HG03196 (cell line): ENCODE measurements around the gene DDX23.
A peak's percentile ranks its signal among the peaks of the same experiment; 100 is the strongest.
"Not testable (repeated sequence)": the region's sequence is repeated elsewhere in the genome, so short reads cannot be mapped to it uniquely, and the experiment has no call there.

ENCODE experiments used
- ATAC-seq: cut with Tn5 transposase; IDR thresholded peaks from one replicate; pipeline ENCODE4 v1.9.1; 2021; ENCODE audit not compliant: unreplicated experiment

Gene DDX23

DNA sequence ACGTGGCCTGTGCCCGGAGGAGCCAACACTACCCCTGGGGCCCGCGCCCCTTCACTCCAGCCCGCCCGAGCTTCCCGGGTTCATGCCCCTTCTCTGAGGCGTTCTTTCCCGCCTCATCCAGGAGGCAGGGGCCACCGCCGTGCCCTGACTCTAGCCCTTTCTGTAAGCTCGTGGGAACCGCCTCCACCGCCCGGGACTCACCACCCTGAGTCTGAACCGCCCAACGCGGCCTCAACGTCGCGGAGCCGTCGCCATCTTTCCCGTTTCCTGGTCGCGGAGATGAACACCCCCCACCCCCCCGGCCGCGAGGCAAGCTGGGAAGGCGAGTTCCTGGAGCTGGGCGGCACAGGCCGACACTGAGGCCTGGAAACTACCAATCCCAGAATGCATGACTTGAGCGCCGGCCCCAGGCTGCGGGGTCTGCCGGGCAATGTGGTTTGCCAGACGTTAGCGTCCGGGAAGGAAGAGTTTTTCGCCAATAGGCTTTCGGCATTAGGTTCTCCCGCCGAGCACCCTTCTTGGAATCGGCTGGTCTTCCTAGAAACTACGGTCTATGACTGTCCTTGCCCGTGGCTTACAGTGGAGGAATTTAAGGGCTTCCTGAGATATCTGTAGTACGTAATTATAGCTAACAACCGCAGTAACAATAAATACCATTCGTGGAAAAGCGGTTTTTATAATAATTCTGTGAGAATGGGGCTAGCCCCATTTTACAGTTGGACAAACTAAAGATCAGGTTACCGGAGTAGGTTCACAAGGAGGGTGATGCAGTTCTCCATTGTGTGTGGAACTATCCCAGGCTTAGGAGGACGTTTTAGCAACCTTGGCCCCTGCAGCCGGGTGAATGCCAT, at the start of gene DDX23:
Gene DDX23, minus strand, starts transcription at position 281 of the 851 bp plus-strand sequence. CDS start 6,381 bp downstream, outside the sequence.
- ATAC-seq: peak; percentile 95

DNA sequence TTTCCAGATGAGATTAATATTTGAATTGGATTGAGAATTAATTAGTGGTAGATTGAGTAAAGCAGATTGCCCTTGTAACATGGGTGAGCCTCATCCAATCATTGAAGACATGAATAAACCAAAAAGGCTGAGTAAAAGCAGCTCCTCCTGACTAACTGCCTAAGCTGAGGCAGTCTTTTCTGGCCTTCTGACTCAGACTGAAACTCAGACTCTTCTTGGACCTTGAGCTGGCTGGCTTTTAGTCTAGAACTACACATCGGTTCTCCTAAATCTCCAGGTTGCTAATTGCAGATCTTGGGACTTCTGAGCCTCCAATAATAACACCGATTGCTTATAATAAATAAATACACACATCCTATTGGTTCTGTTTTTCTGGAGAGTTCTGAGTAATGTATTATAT, 49.3 kb upstream of the DDX23 start:
- ATAC-seq: no peak

DNA sequence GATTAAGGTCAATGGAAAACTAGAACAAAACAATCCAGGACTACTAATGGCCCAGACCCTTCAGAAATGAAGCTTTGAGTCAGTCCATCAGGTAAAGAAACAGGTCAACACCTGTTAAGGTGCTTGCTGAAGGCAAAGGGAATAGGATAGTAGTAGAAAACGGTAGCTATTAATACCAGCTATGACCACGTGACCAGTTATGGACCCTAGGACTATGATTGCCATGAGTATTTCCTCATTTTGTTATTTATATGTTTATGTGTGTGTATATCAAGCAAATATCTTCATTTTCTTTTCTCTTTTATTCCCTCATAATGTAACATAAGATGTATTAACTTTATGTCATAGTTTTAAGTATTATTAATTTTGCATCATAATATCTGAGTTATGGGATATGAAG, 47.7 kb upstream of the DDX23 start:
- ATAC-seq: no peak

DNA sequence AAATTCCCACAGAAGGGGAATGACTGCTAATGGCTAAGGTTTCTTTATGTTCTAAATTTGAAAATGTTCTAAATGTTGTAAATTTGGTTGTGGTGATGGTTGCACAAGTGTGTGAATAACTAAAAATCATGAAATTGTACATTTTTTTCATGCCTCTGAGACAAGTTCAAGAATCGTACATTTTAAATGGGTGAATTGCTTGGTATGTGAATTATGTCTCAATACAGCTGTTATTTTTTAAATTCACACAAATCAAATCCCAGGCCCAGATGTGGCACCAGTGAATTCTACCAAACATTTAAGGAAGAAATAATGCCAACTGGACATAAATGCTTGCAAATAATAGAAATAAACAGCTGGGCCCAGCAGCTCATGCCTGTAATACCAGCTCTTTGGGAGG, 42.3 kb upstream of the DDX23 start:
- no peak for ATAC-seq

DNA sequence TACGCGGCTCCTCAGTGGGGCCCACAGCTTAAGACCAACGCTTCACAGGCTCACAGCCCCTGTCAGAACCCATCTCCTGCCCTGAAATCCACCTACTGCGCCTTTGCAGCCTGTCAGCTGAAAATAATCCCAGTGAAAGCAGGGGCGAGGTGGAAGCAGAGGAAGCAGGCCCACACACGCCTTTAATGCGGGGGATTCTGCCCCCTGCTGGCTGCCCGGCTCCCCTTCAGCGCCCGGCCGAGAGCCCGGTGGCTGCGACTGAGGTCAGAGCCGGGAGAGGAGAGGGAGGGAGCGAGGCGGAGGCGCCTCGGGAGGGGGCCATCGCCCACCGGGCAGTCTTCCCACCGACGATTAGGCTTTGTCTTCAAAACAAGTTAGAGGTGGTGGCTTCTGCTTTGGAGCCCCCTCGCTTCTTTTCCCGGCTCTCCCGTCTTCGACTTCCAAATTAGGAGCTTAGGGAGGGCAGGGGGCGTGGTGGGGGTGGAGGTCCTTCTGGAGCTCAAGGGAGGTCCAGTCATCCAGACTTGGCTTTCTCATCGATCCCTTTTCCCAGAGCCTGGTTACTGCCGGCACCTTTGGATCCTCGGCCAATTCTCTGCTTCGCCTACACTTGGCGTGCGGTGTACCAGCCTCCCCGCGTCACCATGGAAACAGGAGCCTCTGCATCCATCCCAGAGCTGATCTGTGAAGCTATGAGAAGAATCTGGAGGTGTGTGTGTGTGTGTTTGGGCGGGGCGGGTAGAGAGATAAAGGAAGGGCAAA, 38.9 kb upstream of the DDX23 start:
- no peak for ATAC-seq

DNA sequence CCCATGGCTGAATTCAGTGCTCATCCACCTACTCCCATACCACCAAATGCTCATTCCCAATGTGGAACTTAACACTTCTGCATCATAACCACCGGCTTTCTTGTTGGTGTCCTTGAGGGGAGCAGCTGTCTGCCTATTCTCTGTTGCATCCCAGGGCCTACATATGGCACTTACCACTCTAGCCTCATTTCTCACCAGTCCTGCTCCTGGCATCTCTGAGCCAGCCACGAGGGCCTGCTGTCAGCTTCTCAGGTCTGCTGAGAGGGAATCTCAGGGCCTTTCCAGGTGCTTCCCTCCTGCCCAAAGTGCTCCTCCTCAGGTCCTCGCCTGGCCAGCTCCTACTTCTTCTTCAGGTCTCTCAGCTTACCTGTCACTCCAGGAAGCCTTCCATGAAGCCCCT, 37.7 kb upstream of the DDX23 start:
- no peak for ATAC-seq

DNA sequence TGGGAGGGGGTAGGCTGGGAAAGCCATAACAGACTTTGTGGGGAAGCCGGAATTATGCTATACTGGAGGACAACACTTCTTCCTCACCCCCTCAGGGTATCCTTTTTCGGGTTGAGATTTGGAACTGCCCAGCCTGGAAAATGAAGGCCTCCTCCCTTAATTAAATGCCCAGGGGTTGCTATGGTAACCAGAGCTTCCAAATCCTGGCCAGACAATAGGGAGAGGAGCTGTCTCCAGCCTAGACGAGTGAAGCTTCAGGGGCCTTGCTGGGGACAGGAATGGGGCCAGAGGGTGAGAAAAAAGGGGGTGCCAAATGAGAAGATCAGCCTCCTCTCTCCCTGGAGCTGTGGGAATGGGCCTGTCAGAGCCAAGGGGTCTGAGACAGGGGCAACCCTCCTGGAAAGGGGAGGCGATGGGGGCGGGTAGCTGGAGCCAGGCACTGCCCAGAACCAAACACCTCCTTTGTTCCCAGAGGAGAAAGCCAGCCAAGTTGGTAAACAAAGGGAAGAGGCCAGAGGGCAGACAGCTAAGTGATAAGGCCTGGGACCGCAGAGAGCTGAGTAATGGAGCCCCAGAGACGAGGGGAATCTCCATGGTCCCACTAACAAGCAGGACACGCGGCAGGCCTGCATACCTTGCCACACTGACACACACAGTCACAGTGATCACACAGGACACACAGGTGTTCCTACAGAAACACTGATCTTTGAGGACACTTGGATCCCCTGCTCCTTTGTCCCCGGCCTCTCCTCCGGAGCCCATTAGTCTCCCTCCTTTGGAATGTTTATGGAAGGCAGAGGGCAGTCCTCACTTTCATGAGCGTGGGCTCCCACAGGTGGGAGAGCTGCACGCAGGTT, 31.6 kb upstream of the DDX23 start:
- no peak for ATAC-seq

DNA sequence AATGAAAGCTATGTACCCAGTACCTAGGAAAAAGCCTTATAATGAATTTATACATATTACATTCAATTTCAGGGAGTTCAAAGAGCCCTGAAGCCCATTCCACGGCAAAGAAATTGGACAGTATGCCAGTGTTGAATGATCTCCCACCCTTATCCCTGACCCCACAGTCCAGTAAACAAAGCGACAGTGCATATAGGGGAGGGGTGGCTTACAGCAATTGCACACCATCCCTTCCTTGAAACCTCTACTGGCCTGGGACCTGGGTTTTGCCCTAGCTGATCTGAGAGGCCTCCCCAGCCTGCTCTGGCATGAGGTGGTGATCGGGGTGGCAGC, 31.0 kb upstream of the DDX23 start:
- ATAC-seq: no peak

DNA sequence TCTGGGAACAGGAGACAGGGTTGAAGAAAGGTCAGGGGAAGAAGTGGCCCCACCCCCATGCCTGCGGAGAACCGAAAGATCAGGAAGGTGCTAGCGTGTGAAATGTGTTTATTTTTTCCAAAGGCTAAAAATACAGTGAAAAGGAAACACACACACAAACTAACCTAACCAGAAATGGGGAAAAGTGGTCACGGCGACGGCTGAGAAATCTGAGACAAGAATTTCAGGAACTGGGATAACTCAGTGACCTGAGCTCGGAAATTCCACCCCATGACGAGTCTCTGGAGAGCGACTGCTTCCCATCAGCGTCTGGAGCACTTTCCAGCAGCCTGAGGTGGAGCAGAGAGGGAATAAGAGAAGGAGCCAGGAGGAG, 30.3 kb upstream of the DDX23 start:
- no peak for ATAC-seq

DNA sequence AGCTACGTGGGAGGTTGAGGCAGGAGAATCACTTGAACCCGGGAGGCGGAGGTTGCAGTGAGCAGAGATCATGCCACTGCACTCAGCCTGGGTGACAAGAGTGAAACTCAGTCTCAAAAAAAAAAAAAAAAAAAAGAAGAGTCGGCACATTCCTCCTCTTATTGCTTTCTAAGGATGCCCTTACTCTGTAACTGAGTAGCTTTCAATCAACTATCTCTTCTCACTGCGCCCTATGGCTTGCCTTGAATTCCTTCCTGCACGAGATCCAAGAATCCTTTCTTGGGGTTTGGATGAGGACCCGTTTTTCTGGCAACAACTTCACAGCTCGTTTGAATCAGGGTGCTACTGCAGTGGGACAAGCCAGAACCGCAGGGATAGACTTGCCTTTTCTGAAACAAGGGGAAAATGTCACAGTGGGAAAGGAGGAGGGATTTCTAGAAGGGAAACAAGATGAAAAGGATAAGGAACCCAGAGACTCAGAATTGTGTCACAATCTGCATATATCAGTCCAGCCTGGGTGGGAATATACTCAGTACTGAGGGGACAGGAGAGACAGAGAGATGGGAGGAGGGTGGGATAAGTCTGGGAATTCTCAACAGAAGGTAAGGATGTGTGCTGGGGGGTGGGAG, 29.8 kb upstream of the DDX23 start:
- ATAC-seq: no peak

DNA sequence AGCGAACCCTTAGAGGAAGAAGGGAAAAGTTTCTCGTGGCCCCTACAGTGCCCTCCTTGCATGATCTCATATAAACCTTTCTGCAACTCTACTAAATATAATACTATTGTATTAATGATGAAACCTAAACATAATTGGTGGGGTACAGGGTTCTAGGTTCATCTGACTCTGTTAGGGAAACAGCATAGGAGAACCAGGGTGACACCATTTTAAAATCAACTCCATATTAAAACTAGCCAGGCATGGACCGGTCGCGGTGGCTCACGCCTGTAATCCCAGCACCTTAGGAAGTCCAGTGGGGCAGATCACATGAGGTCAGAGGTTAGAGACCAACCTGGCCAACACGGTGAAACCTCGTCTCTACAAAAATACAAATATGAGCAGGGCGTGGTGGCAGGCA, 28.7 kb upstream of the DDX23 start:
- ATAC-seq: no peak

DNA sequence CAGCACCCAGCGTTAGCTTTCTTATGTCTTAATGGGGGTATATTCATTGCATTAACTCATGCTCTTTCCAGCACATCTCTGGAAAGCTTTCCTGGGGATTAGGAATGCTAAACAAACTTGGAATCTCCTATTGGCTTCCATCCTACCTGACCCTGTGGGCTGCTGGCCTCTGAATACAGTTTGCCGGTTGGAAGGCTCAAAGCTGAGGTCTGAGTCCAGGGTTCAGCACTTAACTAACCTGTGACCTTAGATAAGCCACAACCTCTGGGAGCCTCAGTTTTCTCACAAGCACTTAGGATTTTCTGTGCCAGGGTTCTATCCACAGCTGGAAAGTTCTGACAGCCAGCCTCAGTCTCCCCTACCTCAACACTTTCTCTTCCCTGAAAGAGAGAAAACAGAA, 26.6 kb upstream of the DDX23 start:
- no peak for ATAC-seq

DNA sequence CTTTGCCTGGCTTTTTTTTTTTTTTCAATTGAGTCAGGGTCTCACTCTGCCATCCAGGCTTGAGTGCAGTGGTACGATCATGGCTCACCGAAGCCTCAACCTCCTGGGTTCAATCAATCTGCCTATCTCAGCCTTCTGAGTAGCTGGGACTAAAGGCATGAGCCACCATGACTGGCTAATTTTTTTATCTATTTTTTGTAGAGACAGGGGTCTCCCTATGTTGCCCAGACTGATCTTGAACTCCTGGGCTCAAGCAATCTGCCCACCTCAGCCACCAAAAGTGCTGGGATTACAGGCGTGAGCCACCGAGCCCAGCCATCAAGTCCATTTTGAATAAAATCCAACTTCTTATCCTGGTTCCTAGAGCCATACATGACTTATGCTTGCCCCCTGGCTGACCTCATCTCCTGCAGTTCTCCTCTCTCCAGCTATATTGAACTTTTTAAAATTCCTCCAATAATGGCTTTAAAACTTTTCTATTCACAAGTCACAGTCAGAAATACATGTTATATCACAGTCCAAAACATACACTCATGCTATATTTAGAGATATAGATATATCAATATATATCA, 24.1 kb upstream of the DDX23 start:
- no peak for ATAC-seq

DNA sequence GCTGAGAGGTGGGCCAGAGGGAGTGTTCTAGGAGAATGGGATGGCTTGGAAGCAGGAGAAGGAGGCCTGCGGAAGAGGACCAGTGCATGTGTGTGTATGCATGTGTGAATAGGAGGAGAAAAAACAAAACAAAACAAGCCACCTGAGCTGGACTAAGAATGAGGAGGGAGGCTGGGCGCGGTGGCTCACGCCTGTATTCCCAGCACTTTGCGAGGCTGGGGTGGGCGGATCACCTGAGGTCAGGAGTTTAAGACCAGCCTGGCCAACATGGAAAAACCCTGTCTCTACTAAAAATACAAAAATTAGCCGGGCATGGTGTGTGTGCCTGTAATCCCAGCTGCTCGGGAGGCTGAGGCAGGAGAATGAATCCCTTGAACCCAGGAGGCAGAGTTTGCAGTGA, 21.6 kb upstream of the DDX23 start:
- not testable (repeated sequence) for ATAC-seq

DNA sequence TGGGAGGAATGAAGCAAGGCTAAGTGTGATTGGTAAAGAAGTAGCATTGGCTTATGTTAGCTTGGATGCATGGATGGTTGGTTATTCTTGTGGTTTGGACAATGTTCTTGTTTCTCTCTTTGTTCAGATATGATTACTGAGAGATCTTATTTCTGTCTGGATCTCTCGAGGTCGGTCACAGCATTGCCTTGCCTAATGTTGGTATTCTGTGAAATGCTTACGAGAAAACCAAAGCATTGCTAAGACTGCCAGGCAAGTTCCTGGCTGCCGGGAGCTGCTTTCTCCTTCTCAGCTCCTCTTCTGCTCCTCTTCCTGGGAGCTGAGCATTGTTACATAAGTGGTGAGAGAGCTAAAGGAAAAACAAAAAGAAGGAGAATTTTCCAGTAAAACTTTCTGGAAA, 21.1 kb upstream of the DDX23 start:
- no peak for ATAC-seq

DNA sequence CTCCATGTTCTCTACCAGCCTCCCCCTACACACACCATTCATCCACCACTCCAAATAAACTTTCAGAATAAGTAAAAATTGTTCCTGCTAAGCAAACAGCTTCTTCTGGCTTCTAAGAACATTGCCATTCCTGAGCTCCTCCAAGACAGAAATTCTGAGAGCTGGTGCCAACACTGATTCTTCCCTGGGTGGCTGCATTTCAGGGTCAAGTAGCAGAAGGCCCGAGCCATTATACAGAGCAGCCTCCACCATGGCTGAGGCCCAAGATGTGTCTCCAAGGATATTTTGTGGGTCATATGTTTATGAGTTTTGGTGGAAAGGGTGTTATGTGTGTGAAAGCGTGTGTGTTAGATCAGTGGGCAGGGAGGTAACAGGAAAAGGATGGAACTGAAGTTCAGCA, 17.2 kb upstream of the DDX23 start:
- ATAC-seq: no peak

DNA sequence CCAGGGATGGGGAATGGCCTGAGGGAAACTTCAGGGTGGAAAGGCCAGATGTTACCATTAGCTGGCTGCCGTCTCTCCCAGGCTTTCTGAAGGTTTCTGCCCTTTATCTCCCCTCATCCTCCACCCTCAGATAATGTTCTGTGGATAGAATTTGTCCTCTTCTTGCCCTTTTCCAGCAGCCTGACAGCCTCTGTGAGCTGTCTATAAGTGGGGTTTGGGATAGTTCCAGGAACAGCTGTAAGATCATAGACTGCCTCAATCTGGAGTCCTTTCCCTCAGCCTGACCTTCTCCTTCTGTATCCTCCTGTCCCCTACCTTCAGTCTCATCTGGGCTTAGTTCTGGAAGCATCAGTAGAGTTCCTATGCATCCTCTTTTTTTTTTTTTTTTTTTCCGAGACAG, 16.5 kb upstream of the DDX23 start:
- ATAC-seq: no peak

DNA sequence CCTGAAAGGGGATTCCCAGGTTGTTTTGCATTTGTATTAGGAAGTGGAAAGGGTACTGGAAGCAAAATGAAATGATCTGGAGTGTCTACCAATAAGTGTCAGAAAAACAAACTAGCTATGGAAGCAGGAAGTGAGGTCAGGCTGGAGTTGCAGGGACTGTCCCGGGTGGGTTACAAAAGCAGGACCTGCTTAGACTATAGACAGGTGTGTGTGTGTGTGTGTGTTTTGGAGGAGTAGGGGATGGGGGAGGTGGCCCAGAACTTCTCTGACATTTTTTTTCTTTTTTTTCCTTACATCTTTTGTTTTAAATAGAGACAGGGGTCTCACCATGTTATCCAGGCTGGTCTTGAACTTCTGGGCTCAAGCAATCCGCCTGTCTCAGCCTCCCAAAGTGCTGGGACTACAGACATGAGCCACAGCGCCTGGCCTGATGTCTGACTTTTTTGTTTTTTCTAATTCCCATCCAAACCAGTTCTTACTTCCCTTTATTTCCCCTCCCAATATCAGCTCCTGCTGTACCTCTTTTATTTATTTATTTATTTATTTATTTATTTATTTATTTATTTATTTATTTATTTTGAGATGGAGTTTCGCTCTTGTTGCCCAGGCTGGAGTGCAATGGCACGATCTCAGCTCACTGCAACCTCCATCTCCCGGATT, 14.2 kb upstream of the DDX23 start:
- ATAC-seq: no peak

DNA sequence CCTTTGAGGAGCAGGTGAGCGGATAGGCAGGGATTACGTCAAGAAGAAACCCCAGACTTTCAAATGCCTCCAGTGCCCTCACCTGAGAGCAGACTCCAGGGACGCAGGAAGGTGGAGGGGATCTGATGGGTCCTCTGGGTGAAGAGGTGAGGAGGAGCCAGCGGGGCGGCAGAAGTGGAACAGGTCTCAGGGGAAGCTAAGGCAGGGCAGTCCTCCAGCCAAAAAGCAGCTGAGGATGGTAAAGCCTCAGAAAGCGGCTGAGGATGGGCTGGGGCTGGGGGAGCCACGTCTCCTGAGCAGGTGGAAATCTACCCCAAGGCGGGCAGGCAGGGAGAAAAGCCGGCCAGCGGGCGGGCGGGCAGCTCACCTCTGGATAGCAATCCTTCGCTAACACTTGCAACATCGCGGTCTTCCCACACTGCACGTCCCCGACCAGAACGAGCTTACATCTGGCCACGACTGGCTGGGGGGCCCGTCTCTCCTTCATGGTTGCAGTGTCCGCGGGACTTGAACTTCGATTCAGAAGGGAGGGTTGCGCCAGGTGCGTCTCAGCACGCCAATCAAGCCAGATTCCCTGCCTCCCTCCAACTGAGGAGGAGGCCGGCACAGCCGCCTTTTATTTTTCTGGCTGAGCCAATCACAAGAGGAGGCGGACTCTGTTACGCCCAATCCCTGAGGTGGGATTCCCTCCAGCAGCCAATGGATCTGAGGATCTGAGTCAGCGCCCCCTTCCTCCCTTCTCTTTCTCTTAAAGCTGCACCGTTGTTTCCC, 13.5 kb upstream of the DDX23 start, which contains the start of gene RND1:
Gene RND1, minus strand, starts transcription at position 590 of the 771 bp plus-strand sequence. Its CDS starts 103 bp downstream, at position 487.
- ATAC-seq: peak; percentile 88
